Activated naive CD4-positive, alpha-beta T cell treated with anti-CD3 and anti-CD28 coated beads for 36 hours (primary cell): Measurements from ENCODE around the gene OR2B2. TPM values are rescaled to one million over a fixed set of nuclear protein-coding genes. Genes with fewer than 3 reads are reported as not detected.

ENCODE experiments used
- CTCF ChIA-PET: fragments of 350-600 bp; sonication (Branson Sonifier 250); formaldehyde crosslinking; loops from one replicate; lab custom pipeline; 2021; ENCODE audit warnings: antibody characterized with exemption; lab: Charles Lee
- DNase-seq: peaks from one replicate; pipeline ENCODE4 v3.0.0-alpha.2; 2020
- H3K27ac Mint-ChIP-seq: one replicate; pipeline ENCODE4 v1.8.0; 2021; ENCODE audit warnings: mild to moderate bottlenecking, mixed read lengths
- H3K27me3 Mint-ChIP-seq: one replicate; pipeline ENCODE4 v1.8.0; 2021; ENCODE audit warnings: low read depth, mixed read lengths
- H3K36me3 Mint-ChIP-seq: one replicate; pipeline ENCODE4 v1.8.0; 2021; ENCODE audit warnings: low read depth, mixed read lengths
- H3K4me1 Mint-ChIP-seq: one replicate; pipeline ENCODE4 v1.8.0; 2021; ENCODE audit warnings: low read depth, mixed read lengths
- H3K4me3 Mint-ChIP-seq: one replicate; pipeline ENCODE4 v1.8.0; 2021; ENCODE audit warnings: mild to moderate bottlenecking, moderate library complexity, mixed read lengths
- H3K9me3 Mint-ChIP-seq: one replicate; pipeline ENCODE4 v1.8.0; 2021; ENCODE audit warnings: mixed read lengths
- intact Hi-C: fragments of 100-400 bp; cut with micrococcal nuclease; formaldehyde crosslinking; loops from one replicate; pipeline ENCODE4 v1.15.1; 2023
- total RNA-seq, 2 experiments: library from RNA; stranded (reverse); gene quantifications; one replicate each; pipeline ENCODE4 v1.2.3, GENCODE V29; 2021

Gene OR2B2
- total RNA-seq, 2 experiments from 2014 or later, result not detected

DNA sequence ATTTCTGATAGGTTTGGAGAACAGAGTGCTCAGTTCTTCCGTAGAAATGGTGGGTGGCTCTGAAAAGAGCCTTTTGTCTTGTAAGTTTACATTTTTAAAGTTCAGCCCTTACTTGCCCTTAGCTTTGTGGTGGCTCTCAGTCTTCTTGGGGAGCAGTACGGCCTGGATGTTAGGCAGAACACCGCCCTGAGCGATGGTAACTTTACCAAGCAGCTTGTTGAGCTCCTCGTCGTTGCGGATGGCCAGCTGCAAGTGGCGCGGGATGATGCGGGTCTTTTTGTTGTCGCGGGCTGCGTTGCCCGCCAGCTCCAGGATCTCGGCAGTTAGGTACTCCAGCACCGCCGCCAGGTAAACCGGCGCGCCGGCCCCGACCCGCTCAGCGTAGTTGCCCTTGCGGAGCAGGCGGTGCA, 19.5 kb downstream of the OR2B2 start:
- no peak for DNase-seq
- Mint-ChIP-seq H3K4me1 (peaks cover 27% of the 10 kb centered on the region), H3K9me3 (no peaks in the 10 kb centered on the region), H3K27ac (no peak overlapping the region), H3K36me3 (peaks cover 9% of the 10 kb centered on the region), H3K4me3 (no peak overlapping the region), H3K27me3 (peaks cover 2% of the 10 kb centered on the region)
- CTCF ChIA-PET, result interaction anchor here (0.5 to 4.3 kb wide), 8 partner anchors 11 to 973 kb away, joined by 3 to 35 read pairs (median 4); a partner anchor contains a TSS
- intact Hi-C loops, result loop anchor here (1.0 to 10.0 kb wide), 9 partner anchors 25 to 1868 kb away; partner anchors contain the start of gene ABT1

DNA sequence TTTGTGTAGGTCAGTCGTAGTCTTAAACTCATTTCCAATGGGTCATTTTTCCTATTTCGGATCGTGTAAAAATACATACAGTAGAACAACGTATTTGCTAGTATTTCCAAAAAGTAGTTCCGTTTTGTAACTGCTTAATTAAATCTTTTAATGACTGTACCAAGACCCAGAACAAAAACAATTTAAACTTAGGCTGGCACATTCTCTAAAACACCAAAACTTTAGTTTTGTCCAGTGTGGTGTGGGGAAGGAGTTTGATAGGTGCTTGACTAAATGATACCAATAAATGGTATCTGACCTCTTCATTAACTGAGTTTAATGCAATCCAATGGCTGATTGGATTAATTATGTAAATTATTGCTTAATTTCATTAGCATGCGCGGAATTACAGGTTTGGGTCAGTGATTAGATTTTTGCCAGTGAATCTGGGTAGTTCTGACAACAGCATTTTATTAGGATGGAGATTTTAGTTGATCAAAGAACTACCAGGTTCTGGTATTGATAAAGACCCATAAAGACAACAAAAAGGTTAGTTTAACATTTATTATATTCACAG, 20.8 kb downstream of the OR2B2 start:
- intact Hi-C loops, result loop anchor here (5.0 to 10.0 kb wide), 4 partner anchors 976 to 1867 kb away; a partner anchor contains a TSS
- Mint-ChIP-seq H3K9me3 (no peaks in the 10 kb centered on the region), H3K27me3 (peaks cover 2% of the 10 kb centered on the region), H3K4me3 (no peak overlapping the region), H3K4me1 (peaks cover 27% of the 10 kb centered on the region), H3K27ac (peak overlapping the region; percentile 85), H3K36me3 (peaks cover 9% of the 10 kb centered on the region)
- CTCF ChIA-PET, result interaction anchor here (1.1 kb wide), 2 partner anchors 21 to 26 kb away, joined by 4 to 5 read pairs; a partner anchor contains a TSS
- DNase-seq, result no peak

DNA sequence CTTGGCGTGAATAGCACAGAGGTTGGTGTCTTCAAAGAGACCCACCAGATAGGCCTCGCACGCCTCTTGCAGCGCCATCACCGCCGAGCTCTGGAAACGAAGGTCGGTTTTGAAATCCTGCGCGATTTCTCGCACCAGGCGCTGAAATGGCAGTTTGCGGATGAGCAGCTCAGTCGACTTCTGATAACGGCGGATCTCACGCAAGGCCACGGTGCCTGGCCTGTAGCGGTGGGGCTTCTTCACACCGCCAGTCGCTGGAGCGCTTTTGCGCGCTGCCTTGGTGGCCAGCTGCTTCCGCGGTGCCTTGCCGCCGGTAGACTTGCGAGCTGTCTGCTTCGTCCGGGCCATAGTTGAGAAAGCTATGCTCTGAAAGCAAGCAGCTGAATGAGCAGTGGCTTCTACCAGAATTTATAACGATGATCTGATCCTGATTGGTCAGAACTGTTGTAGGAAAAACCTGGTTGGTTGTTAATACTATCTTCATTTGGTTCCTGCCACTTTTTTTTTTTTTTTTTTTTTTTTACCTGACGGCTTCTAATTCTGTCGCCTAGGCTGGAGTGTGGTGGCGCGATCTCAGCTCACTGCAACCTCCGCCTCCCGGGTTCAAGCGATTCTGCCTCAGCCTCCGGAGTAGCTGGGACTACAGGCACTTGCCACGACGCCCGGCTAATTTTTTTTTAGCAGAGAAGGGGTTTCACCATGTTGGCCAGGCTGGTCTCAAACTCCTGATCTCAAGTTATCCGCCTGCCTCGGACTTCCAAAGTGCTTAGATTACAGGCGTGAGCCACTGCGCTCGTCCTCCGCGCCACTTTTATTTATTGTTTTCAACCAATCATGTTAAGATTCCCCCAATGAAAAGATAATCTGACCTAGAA, 21.5 kb downstream of the OR2B2 start:
- peaks cover 9% of the 10 kb centered on the region for H3K36me3 Mint-ChIP-seq
- CTCF ChIA-PET, result interaction anchor here (0.6 to 1.1 kb wide), 9 partner anchors 11 to 481 kb away, joined by 3 to 7 read pairs (median 4); a partner anchor contains a TSS
- peaks cover 23% of the 10 kb centered on the region for H3K4me1 Mint-ChIP-seq
- peaks cover 2% of the 10 kb centered on the region for H3K27me3 Mint-ChIP-seq
- peak; percentile 81 for DNase-seq
- H3K9me3 Mint-ChIP-seq, result no peaks in the 10 kb centered on the region
- intact Hi-C loops, result loop anchor here (1.0 to 10.0 kb wide), 5 partner anchors 17 to 1866 kb away; a partner anchor contains a TSS
- peak overlapping the region; percentile 70 for H3K4me3 Mint-ChIP-seq
- H3K27ac Mint-ChIP-seq, result peak overlapping the region; percentile 85

DNA sequence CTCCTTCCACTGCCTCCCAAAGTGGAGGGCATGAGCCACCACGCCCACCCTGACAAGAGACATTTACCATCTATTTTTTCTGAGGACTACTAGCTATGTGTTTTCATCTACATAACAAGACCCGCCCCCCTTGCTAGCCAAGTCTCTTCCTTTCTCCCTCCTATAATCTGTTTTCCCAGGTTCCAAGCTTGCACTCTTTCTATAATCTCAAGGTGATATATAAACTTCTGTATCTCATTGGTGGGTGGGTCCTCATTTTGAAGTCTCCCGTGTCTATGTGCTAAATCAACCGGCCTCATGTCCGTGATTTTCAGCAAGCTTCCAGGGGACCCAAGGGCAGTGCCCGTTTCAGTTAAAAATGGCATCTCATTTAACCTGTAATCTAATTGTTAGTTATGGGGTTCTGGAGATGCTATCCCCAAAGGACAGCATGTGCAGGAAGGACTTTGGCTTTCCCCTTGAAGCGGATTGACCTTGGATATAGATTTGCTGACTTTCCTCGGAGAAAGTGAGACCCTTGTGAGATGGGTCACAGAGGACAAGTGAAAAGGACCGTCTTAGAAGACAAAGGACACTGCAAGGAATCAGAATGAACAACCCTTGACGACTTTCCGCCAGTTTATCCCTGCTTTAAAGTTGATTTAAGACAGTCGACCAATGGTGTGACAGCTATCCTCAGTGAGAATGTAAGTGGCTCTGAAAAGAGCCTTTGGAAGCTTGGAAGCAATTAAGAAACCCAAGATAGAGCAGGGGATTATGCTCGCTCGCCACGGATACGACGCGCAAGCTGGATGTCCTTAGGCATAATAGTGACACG, 22.4 kb downstream of the OR2B2 start:
- H3K9me3 Mint-ChIP-seq, result no peaks in the 10 kb centered on the region
- H3K27me3 Mint-ChIP-seq, result peaks cover 2% of the 10 kb centered on the region
- peak overlapping the region; percentile 80 for H3K27ac Mint-ChIP-seq
- intact Hi-C loops, result loop anchor here (1.0 to 10.0 kb wide), 5 partner anchors 17 to 1865 kb away; a partner anchor contains a TSS
- no peak for DNase-seq
- peak overlapping the region; percentile 70 for H3K4me3 Mint-ChIP-seq
- peaks cover 9% of the 10 kb centered on the region for H3K36me3 Mint-ChIP-seq
- H3K4me1 Mint-ChIP-seq, result peaks cover 23% of the 10 kb centered on the region
- CTCF ChIA-PET, result interaction anchor here (0.6 to 1.3 kb wide), 8 partner anchors 12 to 482 kb away, joined by 3 to 7 read pairs (median 4); a partner anchor contains a TSS

DNA sequence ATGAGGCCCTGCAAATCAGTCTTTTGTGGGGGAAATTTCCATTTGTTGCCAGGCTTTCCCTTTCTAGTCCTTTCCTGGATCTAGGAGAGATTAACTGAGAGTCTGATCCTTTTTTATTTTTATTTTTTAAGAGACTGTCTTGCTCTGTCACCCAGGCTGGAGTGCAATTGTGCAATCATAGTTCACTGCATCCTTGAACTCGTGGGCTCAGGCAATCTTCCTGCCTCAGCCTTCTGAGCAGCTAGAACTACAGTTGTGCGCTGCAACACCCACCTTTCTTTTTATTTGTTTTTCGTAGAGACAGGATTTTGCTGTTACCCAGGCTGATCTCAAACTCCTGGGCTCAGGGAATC, 22.9 kb downstream of the OR2B2 start:
- H3K36me3 Mint-ChIP-seq, result peaks cover 9% of the 10 kb centered on the region
- intact Hi-C loops, result no loop called here
- no peak for DNase-seq
- H3K9me3 Mint-ChIP-seq, result no peaks in the 10 kb centered on the region
- peaks cover 2% of the 10 kb centered on the region for H3K27me3 Mint-ChIP-seq
- peaks cover 23% of the 10 kb centered on the region for H3K4me1 Mint-ChIP-seq
- peak overlapping the region; percentile 80 for H3K27ac Mint-ChIP-seq
- H3K4me3 Mint-ChIP-seq, result peak overlapping the region; percentile 29
- CTCF ChIA-PET, result interaction anchor here (1.3 kb wide), 1 partner anchor 21 kb away, joined by 4 read pairs; no protein-coding TSS in a partner anchor

DNA sequence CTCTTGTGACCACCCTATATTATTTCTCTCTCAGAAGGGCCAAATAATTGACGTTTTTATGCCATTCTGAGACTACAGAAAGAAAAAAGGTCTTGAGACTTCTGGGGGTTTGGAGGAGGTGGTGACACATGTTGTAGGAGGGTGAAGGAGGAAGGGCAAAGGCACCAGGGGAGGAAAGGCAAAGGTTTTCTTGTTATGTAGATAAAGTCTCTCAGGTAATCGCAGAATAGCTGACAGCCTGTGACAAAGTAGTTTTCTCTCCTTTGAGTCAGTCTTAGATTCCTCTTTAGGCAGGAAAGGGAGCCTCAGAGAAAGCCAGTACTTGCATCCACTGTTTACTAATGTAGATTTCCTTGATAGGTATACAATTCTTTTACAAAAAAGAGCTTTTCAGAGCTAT, 23.6 kb downstream of the OR2B2 start:
- no peak overlapping the region for H3K27ac Mint-ChIP-seq
- CTCF ChIA-PET, result interaction anchor here (1.3 kb wide), 1 partner anchor 20 kb away, joined by 4 read pairs; no protein-coding TSS in a partner anchor
- H3K9me3 Mint-ChIP-seq, result no peaks in the 10 kb centered on the region
- peaks cover 23% of the 10 kb centered on the region for H3K4me1 Mint-ChIP-seq
- H3K4me3 Mint-ChIP-seq, result no peak overlapping the region
- intact Hi-C loops, result no loop called here
- DNase-seq, result no peak
- H3K36me3 Mint-ChIP-seq, result peaks cover 8% of the 10 kb centered on the region
- peaks cover 2% of the 10 kb centered on the region for H3K27me3 Mint-ChIP-seq

DNA sequence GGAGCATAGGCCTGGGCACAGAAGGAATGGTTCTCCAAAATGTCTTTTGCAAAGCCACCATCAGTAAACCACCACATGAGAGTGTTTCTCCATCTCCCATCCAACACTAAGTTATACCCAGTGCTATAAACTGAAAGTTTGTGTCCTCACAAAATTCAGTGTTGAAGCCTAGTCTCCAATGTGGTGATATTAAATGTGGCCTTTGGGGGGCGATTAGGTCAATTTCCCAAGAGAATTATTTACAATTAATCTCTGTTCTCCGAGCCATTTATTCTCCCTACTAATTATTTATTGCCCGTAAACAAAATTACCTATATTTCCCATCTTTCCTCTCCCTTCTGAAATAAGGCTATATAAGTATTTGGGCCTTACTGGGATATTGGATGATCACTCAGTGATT, 26.1 kb downstream of the OR2B2 start:
- no peaks in the 10 kb centered on the region for H3K9me3 Mint-ChIP-seq
- H3K27ac Mint-ChIP-seq, result no peak overlapping the region
- peaks cover 2% of the 10 kb centered on the region for H3K27me3 Mint-ChIP-seq
- H3K4me1 Mint-ChIP-seq, result peaks cover 9% of the 10 kb centered on the region
- CTCF ChIA-PET, result interaction anchor here (0.6 kb wide), 1 partner anchor 15 kb away, joined by 5 read pairs; no protein-coding TSS in a partner anchor
- no peaks in the 10 kb centered on the region for H3K36me3 Mint-ChIP-seq
- intact Hi-C loops, result no loop called here
- H3K4me3 Mint-ChIP-seq, result no peak overlapping the region
- DNase-seq, result no peak

DNA sequence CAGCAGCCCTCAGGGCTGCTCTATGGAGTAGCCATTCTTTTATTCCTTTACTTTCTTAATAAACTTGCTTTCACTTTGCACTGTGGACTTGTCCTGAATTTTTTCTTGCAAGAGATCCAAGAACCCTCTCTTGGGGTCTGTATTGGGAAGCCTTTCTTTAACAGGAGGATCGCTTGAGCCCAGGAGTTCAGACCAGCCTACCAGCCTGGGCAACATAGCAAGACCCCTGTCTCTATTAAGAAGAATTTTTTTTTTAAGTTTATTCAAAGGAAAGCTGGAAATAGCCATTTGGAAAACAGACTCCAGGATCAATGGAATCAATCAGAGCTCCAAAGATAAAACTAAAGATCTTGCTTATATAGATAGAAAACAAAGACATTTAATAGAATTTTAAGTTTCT, 29.1 kb downstream of the OR2B2 start:
- intact Hi-C loops, result no loop called here
- no peaks in the 10 kb centered on the region for H3K27me3 Mint-ChIP-seq
- CTCF ChIA-PET, result no interaction called here
- no peak for DNase-seq
- no peaks in the 10 kb centered on the region for H3K36me3 Mint-ChIP-seq
- no peak overlapping the region for H3K27ac Mint-ChIP-seq
- no peaks in the 10 kb centered on the region for H3K4me1 Mint-ChIP-seq
- no peaks in the 10 kb centered on the region for H3K9me3 Mint-ChIP-seq
- H3K4me3 Mint-ChIP-seq, result no peak overlapping the region

DNA sequence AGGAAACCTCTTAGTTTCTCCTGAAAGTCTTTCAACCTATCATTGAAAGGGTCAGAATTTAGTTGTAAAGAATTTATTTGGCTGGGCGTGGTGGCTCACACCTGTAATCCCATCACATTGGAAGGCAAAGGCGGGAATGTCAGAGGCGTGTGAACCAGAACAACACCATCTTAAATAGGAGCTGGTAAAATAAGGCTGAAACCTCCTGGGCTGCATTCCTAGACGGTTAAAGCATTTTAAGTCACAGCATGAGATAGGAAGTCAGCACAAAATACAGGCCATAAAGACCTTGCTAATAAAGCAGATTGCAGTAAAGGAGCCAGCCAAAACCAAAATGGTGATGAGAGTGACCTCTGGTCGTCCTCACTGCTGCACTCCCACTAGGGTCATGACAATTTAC, 29.6 kb downstream of the OR2B2 start:
- Mint-ChIP-seq H3K27ac (no peak overlapping the region), H3K4me3 (no peak overlapping the region), H3K4me1 (no peaks in the 10 kb centered on the region), H3K27me3 (no peaks in the 10 kb centered on the region), H3K9me3 (no peaks in the 10 kb centered on the region), H3K36me3 (no peaks in the 10 kb centered on the region)
- intact Hi-C loops, result no loop called here
- DNase-seq, result no peak
- CTCF ChIA-PET, result interaction anchor here (1.1 kb wide), 1 partner anchor 10 kb away, joined by 3 read pairs; a partner anchor contains a TSS

DNA sequence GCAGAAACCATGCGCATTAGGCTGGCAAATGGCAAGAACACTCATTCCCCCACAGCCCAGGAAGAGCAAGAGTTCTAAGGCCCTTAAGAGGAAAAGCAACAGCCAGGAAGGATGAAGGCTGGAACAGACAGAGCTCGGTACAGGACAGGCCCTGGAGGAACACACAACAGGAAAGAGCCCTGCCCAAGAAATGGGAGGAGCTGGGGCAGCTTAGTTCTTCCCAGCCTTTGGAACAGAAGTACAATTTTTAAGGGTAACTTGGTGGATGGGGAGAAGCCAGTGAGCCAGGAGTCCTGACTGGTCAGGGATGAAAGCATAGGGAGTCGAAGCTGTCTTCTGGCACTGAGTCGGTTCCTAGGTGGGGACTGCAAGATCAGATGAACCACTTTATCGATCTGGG, 32.4 kb downstream of the OR2B2 start:
- H3K9me3 Mint-ChIP-seq, result no peaks in the 10 kb centered on the region
- no peaks in the 10 kb centered on the region for H3K36me3 Mint-ChIP-seq
- intact Hi-C loops, result no loop called here
- DNase-seq, result no peak
- H3K27me3 Mint-ChIP-seq, result no peaks in the 10 kb centered on the region
- CTCF ChIA-PET, result no interaction called here
- no peaks in the 10 kb centered on the region for H3K4me1 Mint-ChIP-seq
- H3K27ac Mint-ChIP-seq, result no peak overlapping the region
- H3K4me3 Mint-ChIP-seq, result no peak overlapping the region

DNA sequence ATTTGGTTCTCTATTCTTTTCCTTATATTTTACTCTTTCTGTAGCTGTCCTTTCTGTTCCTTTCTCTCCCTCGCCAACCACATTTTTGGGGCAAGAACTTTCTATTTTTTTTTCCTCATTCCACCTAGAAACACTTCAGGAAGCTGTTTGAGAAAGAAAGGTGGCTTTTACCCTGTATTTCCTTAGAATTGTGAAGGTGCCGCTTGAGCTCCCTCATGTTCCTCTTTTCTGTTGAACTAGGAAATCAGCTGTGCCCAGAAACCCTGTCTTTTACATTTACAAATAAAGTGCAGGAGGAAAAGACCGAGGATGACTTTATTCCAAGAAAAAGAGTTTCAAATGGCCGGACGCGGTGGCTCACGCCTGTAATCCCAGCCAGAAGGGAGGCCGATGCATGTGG, 38.2 kb downstream of the OR2B2 start:
- no peak for DNase-seq
- Mint-ChIP-seq H3K27me3 (peaks cover 4% of the 10 kb centered on the region), H3K27ac (peak overlapping the region; percentile 97), H3K36me3 (peaks cover 7% of the 10 kb centered on the region), H3K9me3 (no peaks in the 10 kb centered on the region), H3K4me1 (peaks cover 26% of the 10 kb centered on the region), H3K4me3 (peak overlapping the region; percentile 91)
- CTCF ChIA-PET, result interaction anchor here (0.7 to 1.1 kb wide), 4 partner anchors 16 to 122 kb away, joined by 3 to 7 read pairs (median 4); a partner anchor contains a TSS
- intact Hi-C loops, result no loop called here
